Measurements from ENCODE around the gene PATL1. TPM values are rescaled to one million over a fixed set of nuclear protein-coding genes. Genes with fewer than 3 reads are reported as not detected.
A peak's percentile ranks its signal among the peaks of the same experiment; 100 is the strongest.
"Not testable (repeated sequence)": the region's sequence is repeated elsewhere in the genome, so short reads cannot be mapped to it uniquely, and the experiment has no call there.

The PATL1 gene
- total RNA-seq, 2 donors from 2014 or later: 70.9 to 75.1 TPM

DNA sequence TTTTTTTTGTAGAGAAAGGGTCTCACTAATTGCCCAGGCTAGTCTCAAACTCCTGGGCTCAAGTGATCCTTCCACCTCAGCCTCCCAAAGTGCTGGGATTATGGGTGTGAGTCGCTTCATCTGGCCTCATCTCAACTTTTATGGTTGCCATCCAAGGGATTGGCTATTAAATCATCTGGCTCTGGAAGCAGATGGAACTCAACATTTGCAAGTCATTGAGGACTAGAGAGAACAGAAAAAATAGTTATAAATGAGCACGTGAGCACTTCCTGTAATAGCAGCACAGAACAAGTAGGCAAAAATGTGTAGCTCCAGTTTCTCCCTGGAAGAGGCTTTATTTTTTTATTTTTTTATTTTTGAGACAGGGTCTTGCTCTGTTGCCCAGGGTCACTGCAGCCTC lies 22.3 kb upstream of the PATL1 start:
- Mint-ChIP-seq H3K27me3 (ENCODE audit: low read depth) (peaks cover 35% of the 10 kb centered on the region), H3K4me3 (no peak overlapping the region), H3K36me3 (ENCODE audit: insufficient read depth in 2 of 2) (peaks cover 5 to 12% of the 10 kb centered on the region in 2 donors), H3K27ac (no peak overlapping the region), H3K4me1 (ENCODE audit: low read depth) (no peaks in the 10 kb centered on the region), H3K9me3 (peaks cover 5 to 16% of the 10 kb centered on the region in 2 donors)
- ATAC-seq (replicated peaks in 1 of 2) (no peak), DNase-seq (no peak)

DNA sequence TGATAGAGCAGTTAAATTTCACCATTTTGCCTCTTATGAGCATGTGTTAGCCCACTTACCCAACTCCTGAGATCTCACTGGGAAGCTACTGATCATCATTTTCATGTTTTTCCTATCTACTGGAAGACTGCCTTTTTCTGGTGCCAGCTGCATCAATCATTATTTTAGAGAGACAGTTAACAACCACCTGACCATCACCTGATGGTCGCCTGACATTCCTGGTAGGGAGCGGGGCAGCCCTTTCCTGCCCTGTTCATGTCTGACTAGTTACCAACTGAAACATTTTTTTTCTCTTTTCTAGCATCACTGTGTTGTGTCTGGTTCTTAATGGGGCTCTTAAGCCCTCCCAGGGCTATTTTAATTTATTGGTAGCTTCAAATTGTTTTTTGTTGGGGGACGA lies 20.2 kb upstream of the PATL1 start:
- no peak for DNase-seq
- no peak for ATAC-seq (replicated peaks in 1 of 2)
- H3K27ac Mint-ChIP-seq: no peak overlapping the region
- peaks cover 5 to 14% of the 10 kb centered on the region in 2 donors for H3K9me3 Mint-ChIP-seq
- H3K27me3 Mint-ChIP-seq (ENCODE audit: low read depth): peaks cover 23% of the 10 kb centered on the region
- H3K4me3 Mint-ChIP-seq: no peak overlapping the region
- peaks cover 5 to 12% of the 10 kb centered on the region in 2 donors for H3K36me3 Mint-ChIP-seq (ENCODE audit: insufficient read depth in 2 of 2)
- no peaks in the 10 kb centered on the region for H3K4me1 Mint-ChIP-seq (ENCODE audit: low read depth)

DNA sequence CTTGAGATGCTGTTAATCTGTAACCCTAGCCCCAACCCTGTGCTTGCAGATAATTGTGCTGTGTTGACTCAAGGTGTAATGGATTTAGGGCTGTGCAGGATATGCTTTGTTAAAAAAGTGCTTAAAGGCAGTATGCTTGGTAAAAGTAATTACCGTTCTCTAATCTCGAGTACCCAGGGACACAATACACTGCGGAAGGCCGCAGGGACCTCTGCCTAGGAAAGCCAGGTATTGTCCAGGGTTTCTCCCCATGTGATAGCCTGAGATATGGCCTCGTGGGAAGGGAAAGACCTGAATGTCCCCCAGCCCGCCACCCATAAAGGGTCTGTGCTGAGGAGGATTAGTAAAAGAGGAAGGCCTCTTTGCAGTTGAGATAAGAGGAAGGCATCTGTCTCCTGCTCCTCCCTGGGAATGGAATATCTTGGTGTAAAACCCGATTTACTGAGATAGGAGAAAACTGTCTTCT lies 12.5 kb upstream of the PATL1 start:
- not testable (repeated sequence) for H3K36me3 Mint-ChIP-seq (ENCODE audit: insufficient read depth in 2 of 2); H3K4me1 Mint-ChIP-seq (ENCODE audit: low read depth); H3K27ac Mint-ChIP-seq; H3K27me3 Mint-ChIP-seq (ENCODE audit: low read depth); ATAC-seq (replicated peaks in 1 of 2); DNase-seq; H3K9me3 Mint-ChIP-seq; H3K4me3 Mint-ChIP-seq

DNA sequence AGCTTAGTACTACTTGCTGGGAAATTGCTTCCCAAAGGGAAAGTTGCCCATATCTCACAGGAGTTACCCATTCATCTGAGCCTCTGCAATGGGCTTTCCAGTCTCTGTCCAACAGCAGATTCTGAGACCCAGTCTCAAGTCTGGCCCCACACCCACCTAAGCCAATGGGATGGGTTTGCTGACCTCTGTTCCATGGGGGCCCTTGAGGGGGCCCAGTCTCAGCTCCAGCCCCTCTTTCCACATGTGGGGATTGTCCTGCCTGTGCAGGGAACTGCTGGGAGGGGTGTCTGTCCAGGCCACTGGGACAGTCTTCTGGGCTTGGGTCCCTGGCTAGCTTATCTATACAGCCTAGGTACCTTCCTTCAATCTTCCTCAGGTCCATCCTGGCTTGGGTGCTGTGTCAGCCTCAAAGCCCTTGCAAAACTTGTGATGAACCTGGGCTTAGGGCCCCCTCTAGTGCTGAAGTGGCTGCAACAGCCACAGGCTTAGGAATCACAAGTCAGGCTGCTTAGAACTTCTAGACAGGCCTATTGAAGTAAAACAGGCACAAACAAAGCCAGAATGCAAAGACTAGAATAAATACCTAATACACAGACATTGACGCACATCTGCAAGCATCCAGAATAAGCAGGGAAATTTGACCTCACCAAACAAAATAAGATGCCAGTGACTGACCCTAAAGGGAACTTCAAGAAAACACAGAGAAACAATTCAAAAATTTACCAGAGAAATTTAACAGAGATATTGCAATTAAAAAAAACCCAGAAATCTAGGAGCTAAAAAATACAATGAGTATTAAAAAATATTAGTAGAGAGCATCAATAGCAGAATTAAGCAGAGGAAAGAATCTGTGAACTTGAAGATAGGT lies 11.7 kb upstream of the PATL1 start:
- H3K4me1 Mint-ChIP-seq (ENCODE audit: low read depth): peaks cover 10% of the 10 kb centered on the region
- no peaks in the 10 kb centered on the region for H3K9me3 Mint-ChIP-seq
- peaks cover 8% of the 10 kb centered on the region for H3K27me3 Mint-ChIP-seq (ENCODE audit: low read depth)
- H3K27ac Mint-ChIP-seq: no peak overlapping the region
- no peak overlapping the region for H3K4me3 Mint-ChIP-seq
- DNase-seq (peak; percentile 55 to 58), ATAC-seq (replicated peaks in 1 of 2) (peak; percentile 80)
- no peaks in the 10 kb centered on the region for H3K36me3 Mint-ChIP-seq (ENCODE audit: insufficient read depth in 2 of 2)

DNA sequence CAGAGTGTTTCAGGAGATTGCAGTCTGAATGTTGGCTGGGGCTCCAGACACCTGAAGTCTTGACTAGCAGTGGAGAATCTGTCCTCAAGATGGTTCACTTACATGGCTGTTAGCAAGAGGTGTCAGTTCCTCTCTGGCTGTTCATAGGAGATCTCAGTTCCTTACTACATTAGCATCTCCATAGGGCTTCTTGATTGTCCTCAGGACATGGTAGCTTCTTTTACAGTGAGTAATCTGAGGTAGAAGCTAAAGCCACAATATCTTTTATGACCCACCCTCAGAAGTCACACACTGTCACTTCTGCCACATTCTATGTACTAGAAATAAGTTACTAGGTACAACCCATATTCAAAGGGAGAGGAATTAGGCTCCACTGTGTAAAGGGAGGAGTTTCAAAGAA lies 10.5 kb upstream of the PATL1 start:
- ATAC-seq (replicated peaks in 1 of 2) (no peak), DNase-seq (no peak)
- no peaks in the 10 kb centered on the region for H3K9me3 Mint-ChIP-seq
- no peak overlapping the region for H3K27ac Mint-ChIP-seq
- peaks cover 8% of the 10 kb centered on the region for H3K27me3 Mint-ChIP-seq (ENCODE audit: low read depth)
- no peaks in the 10 kb centered on the region for H3K36me3 Mint-ChIP-seq (ENCODE audit: insufficient read depth in 2 of 2)
- peaks cover 10% of the 10 kb centered on the region for H3K4me1 Mint-ChIP-seq (ENCODE audit: low read depth)
- no peak overlapping the region for H3K4me3 Mint-ChIP-seq

DNA sequence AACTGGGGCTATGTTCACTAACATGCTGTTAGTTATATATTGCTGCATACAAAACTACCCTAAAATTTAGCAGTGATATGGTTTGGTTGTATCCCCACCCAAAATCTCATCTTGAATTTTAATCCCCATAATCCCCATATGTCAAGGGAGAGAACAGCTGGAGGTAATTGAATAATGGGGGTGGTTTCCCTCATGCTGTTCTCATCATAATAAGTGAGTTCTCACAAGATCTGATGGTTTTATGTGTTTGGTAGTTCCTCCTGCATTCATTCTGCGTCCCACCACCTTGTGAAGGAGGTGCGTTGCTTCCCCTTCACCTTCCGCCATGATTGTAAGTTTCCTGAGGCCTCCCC lies 10.0 kb upstream of the PATL1 start:
- no peaks in the 10 kb centered on the region for H3K36me3 Mint-ChIP-seq (ENCODE audit: insufficient read depth in 2 of 2)
- no peak for ATAC-seq (replicated peaks in 1 of 2)
- H3K9me3 Mint-ChIP-seq: no peaks in the 10 kb centered on the region
- H3K4me1 Mint-ChIP-seq (ENCODE audit: low read depth): peaks cover 10% of the 10 kb centered on the region
- no peak overlapping the region for H3K4me3 Mint-ChIP-seq
- H3K27ac Mint-ChIP-seq: no peak overlapping the region
- peaks cover 8% of the 10 kb centered on the region for H3K27me3 Mint-ChIP-seq (ENCODE audit: low read depth)
- no peak for DNase-seq

DNA sequence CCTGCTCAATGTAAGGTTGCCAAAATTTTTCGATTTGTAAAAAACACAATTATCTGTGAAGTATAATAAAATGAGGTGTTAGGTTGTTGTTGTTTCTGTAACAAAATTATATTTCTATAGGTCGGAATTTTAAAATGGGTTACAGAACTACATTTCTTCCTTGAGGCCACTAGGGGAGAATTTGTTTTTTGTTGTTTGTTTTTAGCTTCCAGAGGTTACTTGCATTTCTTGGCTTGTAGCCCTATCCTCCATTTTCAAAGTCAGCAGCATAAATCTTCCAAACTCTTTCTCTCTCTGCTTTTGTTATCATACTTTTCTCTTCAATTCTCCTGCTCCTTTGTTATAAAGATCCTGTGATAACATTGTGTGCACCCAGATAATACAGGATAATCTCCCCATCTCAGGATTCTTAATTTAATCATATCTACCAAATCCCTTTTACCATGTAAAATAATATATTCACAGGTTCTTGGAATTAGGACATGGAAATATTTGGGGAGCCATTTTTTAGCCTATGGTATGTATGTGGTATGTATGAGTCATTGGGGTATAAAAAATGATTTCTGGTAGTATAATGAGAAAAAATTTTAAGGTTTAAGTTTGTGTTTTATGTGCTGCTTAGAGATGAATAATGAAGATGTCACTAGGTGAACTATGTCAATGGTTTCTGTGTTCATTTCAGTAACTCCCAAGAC lies 9.4 kb upstream of the PATL1 start:
- no peak for DNase-seq
- Mint-ChIP-seq H3K36me3 (ENCODE audit: insufficient read depth in 2 of 2) (no peaks in the 10 kb centered on the region), H3K4me1 (ENCODE audit: low read depth) (peaks cover 10% of the 10 kb centered on the region), H3K4me3 (no peak overlapping the region), H3K9me3 (no peaks in the 10 kb centered on the region), H3K27ac (no peak overlapping the region), H3K27me3 (ENCODE audit: low read depth) (peaks cover 3% of the 10 kb centered on the region)
- peak in 1 of 2 donors; percentile 44 for ATAC-seq (replicated peaks in 1 of 2)

DNA sequence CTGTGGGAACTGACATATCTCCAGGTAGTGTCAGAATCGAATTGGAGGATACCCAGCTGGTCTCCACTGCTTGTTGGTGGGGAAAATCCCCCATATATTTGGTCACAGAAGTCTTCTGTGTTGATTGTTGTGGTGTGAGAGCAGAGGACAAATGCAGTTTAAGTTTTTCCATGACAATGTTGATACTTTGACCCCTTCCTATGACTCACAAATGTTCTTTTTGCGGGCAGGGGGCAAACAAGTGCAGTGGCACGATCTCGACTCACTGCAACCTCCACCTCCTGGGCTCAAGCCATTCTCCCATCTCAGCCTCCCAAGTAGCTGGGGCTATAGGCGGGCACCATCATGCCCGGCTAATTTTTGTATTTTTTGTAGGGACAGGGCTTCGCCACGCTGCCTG lies 7.4 kb upstream of the PATL1 start:
- peak in 1 of 2 donors; percentile 26 for ATAC-seq (replicated peaks in 1 of 2)
- Mint-ChIP-seq H3K36me3 (ENCODE audit: insufficient read depth in 2 of 2) (no peaks in the 10 kb centered on the region), H3K27me3 (ENCODE audit: low read depth) (no peaks in the 10 kb centered on the region), H3K4me1 (ENCODE audit: low read depth) (peaks cover 10% of the 10 kb centered on the region), H3K27ac (no peak overlapping the region), H3K9me3 (no peaks in the 10 kb centered on the region), H3K4me3 (no peak overlapping the region)
- no peak for DNase-seq

DNA sequence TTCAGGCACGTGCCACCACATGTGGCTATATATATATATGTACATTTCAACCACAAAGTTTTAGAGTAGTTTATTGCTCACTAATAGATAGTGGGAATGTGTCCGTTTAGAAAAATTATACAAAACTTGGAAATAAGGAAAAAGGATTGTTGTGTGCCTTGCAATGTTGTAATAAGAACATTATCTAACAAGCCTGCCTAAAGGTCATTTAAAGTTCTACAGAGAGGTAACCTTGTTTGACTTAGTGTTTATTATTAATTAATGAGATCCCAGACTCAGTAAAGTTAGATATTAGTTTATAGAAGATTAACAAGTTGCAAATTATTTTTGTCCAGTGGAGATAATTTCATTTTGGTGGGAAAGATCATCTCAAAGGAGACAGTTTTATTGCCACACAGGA lies 5.5 kb upstream of the PATL1 start:
- ATAC-seq (replicated peaks in 1 of 2) (no peak), DNase-seq (no peak)
- Mint-ChIP-seq H3K4me3 (no peak overlapping the region), H3K9me3 (no peaks in the 10 kb centered on the region), H3K36me3 (ENCODE audit: insufficient read depth in 2 of 2) (no peaks in the 10 kb centered on the region), H3K27ac (no peak overlapping the region), H3K4me1 (ENCODE audit: low read depth) (peaks cover 21% of the 10 kb centered on the region), H3K27me3 (ENCODE audit: low read depth) (no peaks in the 10 kb centered on the region)

DNA sequence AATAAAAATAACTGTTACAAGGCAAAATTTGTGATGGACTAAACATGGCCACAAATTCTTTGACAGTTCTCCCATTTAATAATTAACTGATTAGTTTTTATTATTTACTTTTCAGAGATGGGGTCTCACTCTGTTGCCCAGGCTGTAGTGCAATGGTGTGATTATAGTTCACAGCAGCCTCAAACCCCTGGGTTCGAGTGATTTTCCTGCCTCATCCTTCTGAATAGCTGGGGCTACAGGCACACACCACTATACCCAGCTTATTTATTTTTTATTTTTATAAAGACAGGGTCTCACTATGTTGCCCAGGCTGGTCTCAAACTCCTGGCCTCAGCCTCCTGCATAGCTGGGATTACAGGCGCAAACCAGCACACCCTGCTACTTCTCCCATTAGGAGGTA lies 4.5 kb upstream of the PATL1 start:
- ATAC-seq (replicated peaks in 1 of 2): no peak
- H3K9me3 Mint-ChIP-seq: no peaks in the 10 kb centered on the region
- no peak overlapping the region for H3K27ac Mint-ChIP-seq
- no peak for DNase-seq
- H3K36me3 Mint-ChIP-seq (ENCODE audit: insufficient read depth in 2 of 2): no peaks in the 10 kb centered on the region
- no peak overlapping the region for H3K4me3 Mint-ChIP-seq
- peaks cover 21% of the 10 kb centered on the region for H3K4me1 Mint-ChIP-seq (ENCODE audit: low read depth)
- H3K27me3 Mint-ChIP-seq (ENCODE audit: low read depth): no peaks in the 10 kb centered on the region

DNA sequence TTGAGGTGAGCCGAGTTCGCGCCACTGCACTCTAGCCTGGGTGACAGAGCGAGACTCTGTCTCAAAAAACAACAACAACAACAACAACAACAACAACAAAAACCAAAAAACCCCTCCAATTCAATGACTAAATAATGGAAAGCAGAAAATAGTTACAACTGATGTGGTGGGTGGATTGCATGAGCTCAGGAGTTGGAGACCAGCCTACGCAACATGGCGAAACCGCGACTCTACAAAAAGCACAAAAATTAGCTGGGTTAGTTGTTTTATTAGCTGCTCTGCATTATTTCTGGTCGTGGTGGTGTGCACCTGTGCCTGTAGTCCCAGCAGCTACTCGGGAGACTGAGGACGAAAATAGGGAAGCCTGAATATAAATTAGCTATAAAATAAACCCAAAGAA lies 2.6 kb upstream of the PATL1 start:
- Mint-ChIP-seq H3K27me3 (ENCODE audit: low read depth) (no peaks in the 10 kb centered on the region), H3K4me1 (ENCODE audit: low read depth) (peaks cover 36% of the 10 kb centered on the region), H3K27ac (no peak overlapping the region), H3K4me3 (no peak overlapping the region), H3K36me3 (ENCODE audit: insufficient read depth in 2 of 2) (peaks cover 0 to 11% of the 10 kb centered on the region in 2 donors), H3K9me3 (no peaks in the 10 kb centered on the region)
- no peak for ATAC-seq (replicated peaks in 1 of 2)
- no peak for DNase-seq

DNA sequence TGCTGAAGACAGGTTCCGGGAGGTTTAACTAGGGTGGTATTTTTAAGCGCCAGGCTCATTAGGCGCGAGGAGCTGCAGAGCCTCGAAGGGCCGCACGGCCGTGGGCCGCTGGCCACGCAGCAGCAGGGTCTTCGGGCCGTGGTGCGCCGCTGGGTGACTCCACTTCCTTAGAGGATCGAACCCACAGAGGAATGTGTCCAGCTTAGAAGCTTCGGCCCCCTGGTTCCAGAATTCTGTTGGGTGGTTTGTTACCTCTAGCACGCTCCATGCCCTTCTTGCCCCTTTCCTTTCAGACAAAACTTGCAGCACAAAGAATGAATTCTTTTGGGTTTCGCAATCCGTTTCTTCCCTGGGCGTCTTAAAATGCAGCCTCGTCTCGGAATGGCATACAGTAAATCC lies 773 bp upstream of the PATL1 start:
- H3K27me3 Mint-ChIP-seq (ENCODE audit: low read depth): no peaks in the 10 kb centered on the region
- H3K9me3 Mint-ChIP-seq: no peaks in the 10 kb centered on the region
- H3K36me3 Mint-ChIP-seq (ENCODE audit: insufficient read depth in 2 of 2): peaks cover 2 to 21% of the 10 kb centered on the region in 2 donors
- no peak for ATAC-seq (replicated peaks in 1 of 2)
- peak overlapping the region; percentile 94 for H3K27ac Mint-ChIP-seq
- peak overlapping the region; percentile 96 to 97 for H3K4me3 Mint-ChIP-seq
- H3K4me1 Mint-ChIP-seq (ENCODE audit: low read depth): peaks cover 38% of the 10 kb centered on the region
- no peak for DNase-seq

DNA sequence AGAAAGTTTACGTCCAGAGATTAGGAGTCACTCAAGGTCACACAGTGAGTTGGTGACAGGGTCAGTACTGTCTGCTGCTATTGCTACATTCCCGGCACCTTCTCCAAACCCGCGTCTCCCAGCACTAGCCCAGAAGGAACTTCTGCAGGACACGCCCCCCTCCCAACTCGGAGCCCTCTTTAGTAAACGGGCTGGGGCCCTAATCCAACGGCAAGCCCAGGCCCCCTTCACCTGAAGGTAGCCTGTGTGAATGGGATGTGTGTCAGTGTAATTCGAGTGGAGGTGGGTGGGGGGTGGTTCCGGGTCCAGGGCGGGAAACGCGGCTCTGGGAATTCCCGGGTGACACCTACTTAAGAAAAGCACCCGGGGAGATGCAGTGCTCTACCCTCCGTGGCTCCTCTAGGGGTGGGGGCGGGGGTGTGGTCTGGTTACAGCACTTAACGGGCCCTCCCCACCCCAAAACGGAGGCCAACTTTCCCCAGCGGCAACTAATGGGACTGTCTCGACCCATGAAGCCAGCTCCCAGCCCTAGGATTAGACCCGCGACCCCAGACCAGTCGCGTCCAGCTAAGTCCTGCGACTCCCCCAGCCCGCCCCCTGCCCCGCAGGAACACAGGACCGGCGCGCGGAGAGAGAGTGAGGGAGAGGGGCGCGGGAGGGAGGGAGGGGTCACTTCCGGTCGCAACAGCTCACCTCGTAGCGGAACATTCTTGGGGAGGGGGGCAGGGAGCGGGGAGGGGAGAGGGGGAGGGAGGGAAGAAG lies 468 bp downstream of the PATL1 start:
- H3K9me3 Mint-ChIP-seq: no peaks in the 10 kb centered on the region
- DNase-seq (peak; percentile 48 to 49), ATAC-seq (replicated peaks in 1 of 2) (peak; percentile 42 to 50)
- H3K27ac Mint-ChIP-seq: peak overlapping the region; percentile 93
- peaks cover 47% of the 10 kb centered on the region for H3K4me1 Mint-ChIP-seq (ENCODE audit: low read depth)
- H3K36me3 Mint-ChIP-seq (ENCODE audit: insufficient read depth in 2 of 2): peaks cover 2 to 22% of the 10 kb centered on the region in 2 donors
- H3K4me3 Mint-ChIP-seq: peak overlapping the region; percentile 91 to 98
- H3K27me3 Mint-ChIP-seq (ENCODE audit: low read depth): no peaks in the 10 kb centered on the region
